ENCODE results near the gene MPC1. TPM values are rescaled to one million over a fixed set of nuclear protein-coding genes. Genes with fewer than 3 reads are reported as not detected.
"Not testable (repeated sequence)": the region's sequence is repeated elsewhere in the genome, so short reads cannot be mapped to it uniquely, and the experiment has no call there.

The MPC1 gene
- total RNA-seq, 1 donor: 33.8 TPM

DNA sequence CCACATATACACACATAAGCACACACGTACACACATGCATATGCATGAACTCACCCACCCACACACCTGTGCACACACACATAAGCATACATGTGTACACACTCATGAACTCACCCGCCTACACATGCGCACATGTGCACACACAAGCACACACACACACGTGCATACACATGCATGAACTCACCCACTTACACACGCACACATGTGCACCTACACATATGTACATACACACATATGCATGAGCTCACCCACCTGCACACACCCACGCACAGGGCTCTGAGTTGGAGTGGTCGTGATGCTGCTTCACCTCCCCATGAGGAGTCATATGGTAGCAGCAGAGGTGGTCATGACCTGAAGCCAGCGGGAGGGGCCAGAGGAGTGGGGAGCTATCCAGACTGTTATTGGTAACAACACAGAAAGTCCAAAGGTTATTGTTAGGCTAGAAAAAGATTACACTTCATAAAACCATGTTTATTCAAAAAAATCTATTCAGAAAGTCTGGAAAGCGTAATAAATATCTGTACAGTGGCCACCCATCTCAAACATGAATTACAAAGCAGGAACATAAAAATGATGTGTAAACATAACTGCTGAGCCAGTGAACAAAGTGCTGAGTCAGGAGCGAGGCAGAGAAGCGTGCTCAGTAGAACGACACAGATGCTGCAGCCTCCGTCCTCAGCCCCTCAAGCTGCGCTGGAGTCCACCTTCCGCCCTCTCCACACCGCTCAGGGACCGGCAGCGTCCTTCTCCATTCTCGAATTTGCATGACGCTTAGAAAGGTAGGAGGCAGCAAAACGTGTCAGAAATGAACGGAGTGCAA lies 26.4 kb upstream of the MPC1 start:
- no peak for TF ChIP-seq CTCF (IDR thresholded peaks at IDR 0.05; ENCODE audit: insufficient read depth, low read length)

DNA sequence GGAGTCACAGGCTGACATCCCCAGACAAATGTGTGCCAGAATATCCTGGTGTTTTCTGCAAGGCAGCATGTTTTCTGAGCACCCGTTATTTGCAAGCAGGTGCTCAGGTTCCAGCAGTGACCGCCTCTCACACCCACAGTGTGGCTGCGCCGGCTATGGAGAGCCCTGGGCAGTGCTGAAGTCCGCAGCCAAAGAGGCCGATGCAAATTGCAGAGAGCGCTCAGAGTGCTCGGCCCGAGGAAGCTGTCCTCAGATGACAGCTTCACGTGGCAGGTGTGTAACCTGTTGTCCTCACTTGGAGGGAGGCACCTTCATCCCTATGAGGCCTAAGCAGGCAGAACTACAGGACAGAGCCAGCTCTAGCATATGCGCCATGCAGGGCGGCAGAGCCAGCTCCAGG lies 23.5 kb upstream of the MPC1 start:
- DNase-seq (ENCODE audit: low read depth): no peak
- TF ChIP-seq CTCF (IDR thresholded peaks at IDR 0.05; ENCODE audit: insufficient read depth, low read length): no peak
- H3K4me3 ChIP-seq (ENCODE audit: low read depth, low read length): no peak overlapping the region

More for the DNA sequence above, 26.4 kb upstream of the MPC1 start:
- DNase-seq (ENCODE audit: low read depth): no peak
- H3K4me3 ChIP-seq (ENCODE audit: low read depth, low read length): no peak overlapping the region

DNA sequence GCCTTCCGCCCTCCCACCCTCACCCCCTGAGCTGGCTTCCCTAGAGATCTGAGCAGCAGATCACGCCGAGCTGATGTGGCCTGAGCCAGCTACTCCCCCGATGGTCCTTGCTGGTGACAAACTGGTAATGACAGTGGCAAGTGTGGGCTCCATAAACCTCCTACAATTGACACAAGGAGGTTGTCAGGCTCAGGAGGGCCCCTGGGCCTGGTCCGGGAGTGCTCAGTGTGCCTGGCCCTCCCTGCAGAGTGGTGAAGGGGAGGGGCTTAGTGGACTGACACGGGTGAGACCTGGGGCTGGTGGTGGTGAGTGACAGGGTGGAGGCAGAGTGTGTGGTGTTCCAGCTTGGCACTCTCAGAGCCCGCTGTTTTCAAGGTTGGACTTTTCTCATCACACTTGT lies 22.6 kb upstream of the MPC1 start:
- TF ChIP-seq CTCF (IDR thresholded peaks at IDR 0.05; ENCODE audit: insufficient read depth, low read length): no peak
- no peak for DNase-seq (ENCODE audit: low read depth)
- no peak overlapping the region for H3K4me3 ChIP-seq (ENCODE audit: low read depth, low read length)

DNA sequence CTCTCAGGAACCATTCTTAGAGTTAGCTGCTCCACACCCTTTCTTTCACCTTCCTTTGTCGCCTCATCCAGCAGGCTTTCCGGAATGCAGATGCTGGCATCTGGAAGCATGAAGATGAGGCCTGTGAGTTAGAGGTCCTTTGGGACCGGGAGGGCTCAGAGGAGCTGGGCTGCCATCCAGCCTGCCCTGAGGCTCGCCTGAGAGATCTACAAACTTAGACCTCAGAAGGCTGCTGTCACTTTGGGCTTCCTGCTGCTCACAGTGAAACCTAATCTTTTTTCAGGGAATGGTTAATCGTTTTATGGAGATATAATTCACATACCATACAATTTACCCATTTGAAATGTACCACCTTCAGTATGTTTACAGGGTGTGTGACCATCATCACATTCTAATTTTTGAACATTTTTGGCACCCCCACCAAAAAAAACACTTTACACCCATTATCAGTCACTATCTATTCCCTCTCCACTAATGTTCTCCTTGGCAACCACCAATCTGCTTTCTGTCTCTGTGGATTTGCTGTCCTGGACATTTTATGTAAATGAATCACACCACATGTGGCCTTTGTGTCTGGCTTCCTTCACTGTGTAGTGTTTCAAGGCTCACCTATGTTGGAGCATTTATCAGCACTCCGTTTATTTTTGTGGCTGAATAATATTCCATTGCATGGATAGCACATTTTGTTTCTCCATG lies 20.0 kb upstream of the MPC1 start:
- TF ChIP-seq CTCF (IDR thresholded peaks at IDR 0.05; ENCODE audit: insufficient read depth, low read length): no peak
- no peak overlapping the region for H3K4me3 ChIP-seq (ENCODE audit: low read depth, low read length)
- peak; percentile 85 for DNase-seq (ENCODE audit: low read depth)

- TF ChIP-seq CTCF (IDR thresholded peaks at IDR 0.05; ENCODE audit: insufficient read depth, low read length): peak; percentile 80
- H3K4me3 ChIP-seq (ENCODE audit: low read depth, low read length): not testable (repeated sequence)
- peak; percentile 89 for DNase-seq (ENCODE audit: low read depth)
These were observed 18.0 kb upstream of the MPC1 start for GRCh38 chr6:166400649-166401250.

DNA sequence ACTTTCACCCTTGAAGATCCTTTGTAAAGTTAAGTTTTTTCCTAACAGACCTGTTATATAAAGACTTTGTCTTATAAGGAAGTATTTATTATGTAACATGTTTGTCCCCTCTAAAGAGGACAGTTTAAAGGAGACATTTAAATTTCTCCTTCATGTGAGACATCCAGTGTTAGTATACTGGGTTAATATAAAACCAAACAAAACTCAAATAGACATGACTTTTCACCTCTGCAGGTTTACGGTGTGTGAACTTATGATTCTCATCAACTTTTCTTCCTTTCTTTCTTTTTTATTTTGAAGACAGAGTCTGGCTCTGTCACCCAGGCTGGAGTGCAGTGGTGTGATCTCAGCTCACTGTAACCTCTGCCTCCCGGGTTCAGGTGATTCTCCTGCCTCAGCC lies 17.4 kb upstream of the MPC1 start:
- DNase-seq (ENCODE audit: low read depth): peak; percentile 10
- H3K4me3 ChIP-seq (ENCODE audit: low read depth, low read length): no peak overlapping the region
- TF ChIP-seq CTCF (IDR thresholded peaks at IDR 0.05; ENCODE audit: insufficient read depth, low read length): no peak
